GM21367 (cell line): Measurements from ENCODE around the gene FOXP4.

Source experiments
- ATAC-seq: cut with Tn5 transposase; IDR thresholded peaks from one replicate; pipeline ENCODE4 v1.9.1; 2021; ENCODE audit not compliant: unreplicated experiment

FOXP4 gene

GRCh38 chr6:41522780-41523548 lies 23.2 kb upstream of the FOXP4 start:
- ATAC-seq, result no peak

GRCh38 chr6:41523915-41524633 lies 22.1 kb upstream of the FOXP4 start:
- no peak for ATAC-seq

GRCh38 chr6:41524634-41525011 lies 21.6 kb upstream of the FOXP4 start:
- ATAC-seq, result no peak

- ATAC-seq, result no peak
Measured at GRCh38 chr6:41527721-41528408, 18.3 kb upstream of the FOXP4 start.

GRCh38 chr6:41528409-41528963 lies 17.7 kb upstream of the FOXP4 start:
- no peak for ATAC-seq

DNA sequence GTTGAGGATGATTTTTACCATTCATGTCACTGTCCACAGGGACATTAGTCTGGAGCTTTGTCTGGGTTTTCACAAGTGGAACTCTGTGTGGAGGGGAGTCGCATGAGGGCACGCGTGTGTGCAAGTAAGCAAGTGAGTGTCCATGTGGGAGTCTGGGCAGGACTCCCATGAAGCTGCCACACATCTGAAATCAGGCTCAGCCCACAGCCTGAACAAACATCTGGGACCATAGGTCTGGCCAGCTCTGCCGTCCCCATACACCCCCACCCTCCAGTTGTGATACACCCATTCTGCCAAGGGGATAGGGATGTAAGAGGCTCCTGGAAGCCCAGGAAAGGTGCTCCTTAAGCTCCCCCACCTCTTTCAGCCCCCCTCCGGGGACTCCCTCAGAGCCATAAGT lies 17.1 kb upstream of the FOXP4 start:
- no peak for ATAC-seq

DNA sequence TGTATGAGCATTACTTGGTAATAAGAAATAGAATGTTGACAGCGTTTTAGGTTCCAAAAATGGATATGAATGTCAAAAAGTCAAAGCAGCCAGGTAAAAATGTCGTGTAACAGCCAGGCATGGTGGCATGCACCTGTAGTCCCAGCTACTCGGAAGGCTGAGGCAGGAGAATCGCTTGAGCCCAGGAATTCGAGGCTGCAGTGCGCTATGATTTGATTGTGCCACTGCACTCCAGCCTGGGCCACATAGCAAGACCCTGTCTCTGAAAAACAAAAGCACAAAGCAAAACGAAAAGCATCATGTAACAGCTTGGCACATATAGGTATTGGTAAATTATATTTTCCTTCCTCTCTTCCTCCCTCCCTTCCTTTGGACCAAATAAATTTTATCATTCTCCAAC lies 16.2 kb upstream of the FOXP4 start:
- no peak for ATAC-seq

GRCh38 chr6:41530476-41530875 lies 15.7 kb upstream of the FOXP4 start:
- ATAC-seq, result no peak

DNA sequence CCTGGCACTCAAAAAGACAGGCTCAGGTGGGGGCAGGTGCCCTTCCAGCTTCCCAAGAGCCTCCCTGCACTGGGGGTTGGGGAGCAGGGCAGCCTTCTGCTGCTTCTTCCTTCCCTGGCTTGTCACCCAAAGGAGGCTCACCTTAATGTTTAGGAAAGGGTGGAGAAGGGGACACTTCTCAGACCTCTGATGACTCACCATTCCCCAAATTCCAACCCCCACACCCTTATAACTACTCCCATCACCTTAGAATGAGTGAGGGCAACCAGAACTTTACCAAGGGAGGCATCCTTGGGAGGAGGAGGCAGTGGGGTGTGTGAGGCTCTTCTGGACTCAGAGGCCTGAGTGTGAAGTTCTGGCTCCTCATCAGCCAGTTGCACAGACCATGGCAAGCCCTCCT lies 15.2 kb upstream of the FOXP4 start:
- ATAC-seq, result no peak

DNA sequence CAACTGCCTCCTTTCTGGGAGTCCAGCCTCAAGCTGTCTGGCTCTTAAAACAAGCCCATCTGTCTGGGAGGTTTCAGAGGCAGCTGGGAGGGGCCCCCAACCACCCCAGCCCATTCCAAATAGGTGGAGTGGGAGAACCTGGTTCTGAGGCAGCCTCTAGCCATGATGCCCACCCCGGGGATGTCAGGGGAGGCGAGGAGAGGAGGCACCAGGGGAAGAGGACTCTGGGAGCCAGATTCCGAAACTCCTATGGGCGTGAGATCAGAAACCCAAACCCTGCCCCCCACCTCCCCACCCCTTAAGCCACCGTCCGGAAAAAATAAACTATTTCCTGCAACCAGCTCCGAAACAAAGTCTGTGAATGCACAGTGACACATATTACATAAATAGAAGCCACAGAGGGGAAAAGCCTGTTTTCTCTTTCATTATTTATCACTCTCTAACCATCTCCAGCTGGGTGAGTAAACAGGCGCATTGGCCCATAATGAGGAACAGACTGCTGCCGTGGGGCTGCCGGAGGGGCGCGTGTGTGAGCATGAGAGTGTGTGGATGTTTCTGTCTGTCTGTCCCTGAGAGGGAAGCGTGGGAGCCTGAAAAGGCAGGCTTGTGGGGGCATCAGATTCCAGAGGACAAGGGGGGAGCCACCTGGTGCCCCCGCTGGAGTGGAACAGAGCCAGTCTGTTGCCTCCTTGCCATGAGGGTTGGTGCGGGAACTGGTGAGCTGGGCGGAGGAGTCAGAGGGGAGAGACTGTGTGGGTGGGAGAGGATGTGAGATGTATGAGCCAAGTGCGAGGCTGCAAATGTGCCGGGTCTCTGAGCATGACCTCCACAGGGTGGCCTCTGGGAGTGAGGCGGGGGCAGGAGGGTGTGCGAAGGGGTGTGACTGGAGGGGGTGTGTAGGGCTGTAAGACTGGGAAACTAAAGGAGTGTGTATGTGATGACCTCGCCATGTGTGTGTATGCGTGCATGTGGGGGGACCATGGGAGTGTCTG lies 14.3 kb upstream of the FOXP4 start:
- peak; percentile 83 for ATAC-seq

- no peak for ATAC-seq
Measured at GRCh38 chr6:41535766-41536165, 10.4 kb upstream of the FOXP4 start.

- ATAC-seq, result no peak
Measured at GRCh38 chr6:41536795-41537758, 9.1 kb upstream of the FOXP4 start.

DNA sequence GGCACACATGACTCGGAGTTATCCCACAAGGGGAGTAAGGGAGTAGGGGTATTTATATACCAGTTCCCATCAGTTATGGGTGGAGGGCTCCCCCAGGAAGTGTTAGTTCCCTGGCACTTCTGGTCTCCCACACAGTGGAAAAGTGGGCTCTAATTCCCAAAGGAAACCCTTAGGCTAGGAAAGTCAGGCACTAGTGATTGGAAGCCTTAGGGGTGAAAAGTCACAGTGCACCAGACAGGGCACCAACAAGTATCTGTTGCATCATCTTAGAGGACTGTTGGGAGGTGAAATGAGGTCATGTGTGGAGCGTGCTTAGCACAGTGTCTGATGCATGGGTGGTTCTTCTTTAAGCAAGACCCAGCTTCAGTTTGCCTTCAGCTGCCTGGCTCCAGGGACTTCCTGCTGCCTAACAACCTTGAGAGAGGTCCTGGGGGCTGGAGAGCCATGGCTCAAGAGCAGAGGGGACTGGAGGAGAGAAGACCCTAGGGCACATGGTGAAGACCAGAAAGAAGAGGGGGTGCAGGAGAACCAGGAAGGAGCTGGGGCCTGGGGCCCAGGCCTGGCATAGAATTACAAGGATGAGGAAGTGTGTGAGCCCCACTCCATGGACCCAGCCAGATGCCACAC lies 7.5 kb upstream of the FOXP4 start:
- no peak for ATAC-seq

- ATAC-seq, result no peak
Measured at GRCh38 chr6:41539204-41539603, 7.0 kb upstream of the FOXP4 start.

DNA sequence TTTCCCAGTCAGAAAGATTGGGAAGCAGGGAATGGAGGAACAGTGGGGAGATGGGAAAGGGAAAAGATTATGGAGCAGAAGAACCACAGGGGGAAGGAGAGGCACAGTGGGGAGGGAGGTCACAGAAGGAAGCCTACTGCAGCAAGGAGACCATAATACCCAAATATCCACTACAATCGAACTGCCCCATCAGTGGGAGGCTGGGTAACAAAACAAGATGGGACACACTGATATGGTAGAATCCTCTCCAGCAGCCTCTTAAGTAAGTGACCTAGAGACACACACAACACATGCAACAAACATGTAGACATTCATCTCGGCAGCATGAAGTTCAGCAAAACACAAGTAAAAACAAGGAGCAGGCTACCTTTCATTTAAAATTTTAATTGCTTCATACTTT lies 4.8 kb upstream of the FOXP4 start:
- ATAC-seq, result no peak

- no peak for ATAC-seq
Measured at GRCh38 chr6:41543087-41543486, 3.1 kb upstream of the FOXP4 start.

- no peak for ATAC-seq
Measured at GRCh38 chr6:41545247-41545702, 906 bp upstream of the FOXP4 start.

DNA sequence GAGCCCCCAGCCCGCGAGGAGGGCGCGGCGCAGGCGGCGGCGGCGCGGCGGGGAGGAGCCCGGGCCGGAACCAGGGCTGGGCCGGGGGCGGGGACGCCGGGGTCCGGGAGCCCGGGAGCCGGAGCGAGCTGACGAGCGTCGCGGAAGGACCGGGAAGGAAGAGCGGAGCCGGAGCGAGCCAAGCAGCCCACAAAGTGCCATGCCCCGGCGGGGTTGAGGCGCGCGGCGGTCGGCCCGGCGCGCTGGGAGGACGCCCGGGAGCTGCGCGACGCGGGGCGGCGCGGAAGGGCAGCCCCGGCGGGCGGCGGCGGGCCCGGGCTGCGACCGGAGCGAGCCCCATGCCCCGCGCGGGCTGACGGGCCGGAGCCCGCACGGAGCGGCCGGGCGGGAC lies 289 bp downstream of the FOXP4 start:
- ATAC-seq, result peak; percentile 27
